Loucy (cell line): ENCODE measurements around the gene OTP.

Experiments
- H2AFZ ChIP-seq: fragments of 200-600 bp; sonication (generic); 2 replicates; pipeline ENCODE4 v1.6.0; 2016; ENCODE audit warnings: antibody characterized with exemption, mild to moderate bottlenecking, low read length, moderate library complexity
- H3F3A ChIP-seq: fragments of 200-600 bp; 2 replicates; pipeline ENCODE4 v1.6.0; 2016; ENCODE audit warnings: antibody characterized with exemption, low read depth, mild to moderate bottlenecking
- H3K27me3 ChIP-seq: fragments of 200-600 bp; sonication (generic); 2 replicates; pipeline ENCODE4 v1.6.1; 2014; ENCODE audit warnings: low read length, mild to moderate bottlenecking; ENCODE audit not compliant: insufficient read depth, poor library complexity, severe bottlenecking
- H3K36me3 ChIP-seq: fragments of 200-600 bp; sonication (generic); 2 replicates; pipeline ENCODE4 v1.6.1; 2016; ENCODE audit warnings: low read length; ENCODE audit not compliant: insufficient read depth
- H3K4me1 ChIP-seq: fragments of 200-600 bp; sonication (generic); 2 replicates; pipeline ENCODE4 v1.5.1; 2014; ENCODE audit warnings: low read length, mild to moderate bottlenecking; ENCODE audit not compliant: insufficient read depth, poor library complexity, severe bottlenecking
- H3K4me2 ChIP-seq: fragments of 200-600 bp; sonication (generic); 2 replicates; pipeline ENCODE4 v1.6.0; 2014; ENCODE audit warnings: antibody characterized with exemption, low read length, low read depth, mild to moderate bottlenecking; ENCODE audit not compliant: poor library complexity, severe bottlenecking
- H3K4me3 ChIP-seq: fragments of 200-600 bp; sonication (generic); 2 replicates; pipeline ENCODE4 v1.5.1; 2014; ENCODE audit warnings: low read length, mild to moderate bottlenecking, mixed read lengths; ENCODE audit not compliant: poor library complexity, severe bottlenecking
- H3K79me2 ChIP-seq: fragments of 200-600 bp; sonication (generic); 2 replicates; pipeline ENCODE4 v1.6.1; 2014; ENCODE audit warnings: low read length; ENCODE audit not compliant: insufficient read depth
- H3K9ac ChIP-seq: fragments of 200-600 bp; sonication (generic); 2 replicates; pipeline ENCODE4 v1.6.0; 2014; ENCODE audit warnings: mild to moderate bottlenecking, low read depth, low read length, moderate library complexity; ENCODE audit not compliant: poor library complexity, severe bottlenecking
- H3K9me2 ChIP-seq: fragments of 200-600 bp; sonication (generic); replicated peaks from 2 replicates; pipeline ENCODE4 v1.6.1; 2016; ENCODE audit warnings: low read depth, low read length, mixed read lengths
- H3K9me3 ChIP-seq: fragments of 200-600 bp; sonication (generic); 2 replicates; pipeline ENCODE4 v1.6.1; 2014; ENCODE audit warnings: mild to moderate bottlenecking, antibody characterized with exemption, low read length, low read depth; ENCODE audit not compliant: insufficient read depth
- H4K20me1 ChIP-seq: fragments of 200-600 bp; sonication (generic); 2 replicates; pipeline ENCODE4 v1.6.0; 2014; ENCODE audit warnings: antibody characterized with exemption, low read length, mild to moderate bottlenecking; ENCODE audit not compliant: insufficient read depth, poor library complexity, severe bottlenecking
- EZH2phosphoT487 ChIP-seq: fragments of 200-600 bp; IDR thresholded peaks from 2 replicates; pipeline ENCODE4 v1.6.1; 2018; ENCODE audit warnings: antibody characterized with exemption, mild to moderate bottlenecking, moderate library complexity, borderline replicate concordance
- TF ChIP-seq, protein P1 (sequence below): fragments of 200-600 bp; sonication (generic); conservative IDR thresholded peaks from 2 replicates; pipeline ENCODE4 v1.5.1; 2014; ENCODE audit warnings: mild to moderate bottlenecking, antibody characterized with exemption, low read length

Gene OTP

DNA sequence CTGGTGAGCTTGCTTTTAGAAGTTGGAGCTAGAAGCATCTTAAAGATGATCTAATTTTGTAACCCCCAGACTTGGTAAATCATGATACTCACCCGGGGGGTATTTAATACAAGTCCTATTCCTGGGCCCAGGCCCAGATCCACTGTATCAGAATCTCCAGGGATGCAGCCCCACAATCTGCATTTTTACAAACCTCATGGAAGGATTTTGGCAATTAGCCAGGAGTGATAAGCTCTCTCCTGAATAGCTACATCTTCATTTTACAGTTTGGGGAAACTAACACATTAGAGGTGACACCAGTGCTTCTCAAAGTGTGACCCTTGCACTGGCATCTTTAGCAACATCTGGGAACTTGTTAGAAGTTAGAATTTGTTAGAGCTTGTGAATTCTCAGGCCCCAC is 31.2 kb upstream of the OTP start:
- Histone ChIP-seq H3F3A (no peaks in the 10 kb centered on the region), H3K4me1 (no peaks in the 10 kb centered on the region), H3K9ac (no peak overlapping the region), H3K36me3 (no peaks in the 10 kb centered on the region), H3K4me3 (no peak overlapping the region), H3K9me3 (no peaks in the 10 kb centered on the region), H3K4me2 (no peak overlapping the region), H3K9me2 (no peaks in the 10 kb centered on the region), H4K20me1 (no peaks in the 10 kb centered on the region), H3K27me3 (no peaks in the 10 kb centered on the region), H3K79me2 (no peaks in the 10 kb centered on the region), H2AFZ (no peak overlapping the region)
- no peak for TF ChIP-seq EZH2phosphoT487
- TF ChIP-seq, protein P1, sequence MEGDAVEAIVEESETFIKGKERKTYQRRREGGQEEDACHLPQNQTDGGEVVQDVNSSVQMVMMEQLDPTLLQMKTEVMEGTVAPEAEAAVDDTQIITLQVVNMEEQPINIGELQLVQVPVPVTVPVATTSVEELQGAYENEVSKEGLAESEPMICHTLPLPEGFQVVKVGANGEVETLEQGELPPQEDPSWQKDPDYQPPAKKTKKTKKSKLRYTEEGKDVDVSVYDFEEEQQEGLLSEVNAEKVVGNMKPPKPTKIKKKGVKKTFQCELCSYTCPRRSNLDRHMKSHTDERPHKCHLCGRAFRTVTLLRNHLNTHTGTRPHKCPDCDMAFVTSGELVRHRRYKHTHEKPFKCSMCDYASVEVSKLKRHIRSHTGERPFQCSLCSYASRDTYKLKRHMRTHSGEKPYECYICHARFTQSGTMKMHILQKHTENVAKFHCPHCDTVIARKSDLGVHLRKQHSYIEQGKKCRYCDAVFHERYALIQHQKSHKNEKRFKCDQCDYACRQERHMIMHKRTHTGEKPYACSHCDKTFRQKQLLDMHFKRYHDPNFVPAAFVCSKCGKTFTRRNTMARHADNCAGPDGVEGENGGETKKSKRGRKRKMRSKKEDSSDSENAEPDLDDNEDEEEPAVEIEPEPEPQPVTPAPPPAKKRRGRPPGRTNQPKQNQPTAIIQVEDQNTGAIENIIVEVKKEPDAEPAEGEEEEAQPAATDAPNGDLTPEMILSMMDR: no peak

DNA sequence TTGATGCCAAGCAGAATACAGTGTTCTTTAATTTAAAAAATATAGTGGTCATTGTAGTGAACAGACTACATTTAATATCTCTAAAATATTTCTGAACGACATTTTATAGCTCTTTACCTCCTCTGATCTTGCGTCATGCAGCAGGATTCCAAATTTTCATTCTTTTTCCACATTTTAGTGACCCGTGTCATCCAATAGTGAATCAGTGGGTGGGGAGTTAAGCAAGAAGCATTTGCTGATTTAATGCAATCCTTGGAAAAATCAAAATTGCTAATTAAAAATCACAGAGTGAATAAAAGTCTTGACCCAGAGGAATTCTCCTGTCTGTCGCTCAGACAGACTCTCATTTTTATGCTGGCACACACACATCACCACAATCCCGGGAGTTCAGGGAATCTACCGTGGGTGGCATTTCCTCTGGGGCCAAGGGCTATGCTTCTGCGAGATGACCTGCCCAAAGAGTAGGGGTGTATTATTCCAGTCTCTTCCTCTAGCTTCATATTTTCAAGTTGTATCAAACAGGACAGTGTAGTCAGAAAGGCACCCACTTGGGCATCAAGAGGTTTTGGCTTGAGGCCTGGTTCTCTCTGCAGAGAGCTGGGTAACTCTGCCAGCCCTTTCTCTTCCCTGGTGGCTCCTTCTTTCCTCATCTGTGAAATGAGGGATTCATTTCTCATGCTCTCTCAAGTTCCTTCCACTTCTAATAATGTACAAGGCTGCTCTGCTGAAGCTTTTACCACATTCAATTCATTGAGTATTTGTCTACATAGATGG is 24.8 kb upstream of the OTP start:
- H3K36me3 ChIP-seq: no peaks in the 10 kb centered on the region
- H3K79me2 ChIP-seq: no peaks in the 10 kb centered on the region
- no peaks in the 10 kb centered on the region for H3K4me1 ChIP-seq
- no peak overlapping the region for H3K4me2 ChIP-seq
- no peak overlapping the region for H3K4me3 ChIP-seq
- no peak overlapping the region for H3K9ac ChIP-seq
- H4K20me1 ChIP-seq: no peaks in the 10 kb centered on the region
- H3K9me2 ChIP-seq: no peaks in the 10 kb centered on the region
- TF ChIP-seq EZH2phosphoT487: no peak
- TF ChIP-seq, protein P1: no peak
- no peak overlapping the region for H2AFZ ChIP-seq
- no peaks in the 10 kb centered on the region for H3K27me3 ChIP-seq
- no peaks in the 10 kb centered on the region for H3F3A ChIP-seq
- no peaks in the 10 kb centered on the region for H3K9me3 ChIP-seq

DNA sequence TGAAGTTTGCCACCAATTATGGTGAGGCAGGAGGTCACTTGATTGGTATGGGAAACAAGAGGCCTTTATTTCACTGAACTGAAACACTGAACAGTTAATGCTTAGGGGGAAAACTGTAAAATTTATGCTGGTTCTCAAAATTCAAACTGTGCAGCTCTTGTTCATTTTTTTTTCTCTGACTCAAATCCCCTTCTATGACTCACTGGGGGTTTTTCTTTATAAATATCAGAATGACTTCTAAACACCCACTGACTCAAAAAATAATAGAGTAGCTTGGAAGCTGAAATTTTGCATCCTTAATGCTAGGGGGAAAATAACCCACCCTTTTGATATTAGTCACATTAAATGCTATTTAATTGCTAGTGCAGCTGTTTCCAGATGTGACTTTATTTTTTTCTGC is 24.1 kb upstream of the OTP start:
- no peak overlapping the region for H3K4me2 ChIP-seq
- H3K4me3 ChIP-seq: no peak overlapping the region
- no peaks in the 10 kb centered on the region for H3K36me3 ChIP-seq
- no peak overlapping the region for H2AFZ ChIP-seq
- H3K4me1 ChIP-seq: no peaks in the 10 kb centered on the region
- H3K79me2 ChIP-seq: no peaks in the 10 kb centered on the region
- no peaks in the 10 kb centered on the region for H4K20me1 ChIP-seq
- no peak overlapping the region for H3K9ac ChIP-seq
- no peaks in the 10 kb centered on the region for H3K9me2 ChIP-seq
- no peaks in the 10 kb centered on the region for H3K27me3 ChIP-seq
- TF ChIP-seq, protein P1: no peak
- no peak for TF ChIP-seq EZH2phosphoT487
- H3K9me3 ChIP-seq: no peaks in the 10 kb centered on the region
- H3F3A ChIP-seq: no peaks in the 10 kb centered on the region
